Measurements from ENCODE around the gene COL9A3. TPM values are rescaled to one million over a fixed set of nuclear protein-coding genes. Genes with fewer than 3 reads are reported as not detected.
"Not testable (repeated sequence)": the region's sequence is repeated elsewhere in the genome, so short reads cannot be mapped to it uniquely, and the experiment has no call there.

COL9A3 gene
- total RNA-seq, 1 donor from 2014 or later = 1.8 TPM

DNA sequence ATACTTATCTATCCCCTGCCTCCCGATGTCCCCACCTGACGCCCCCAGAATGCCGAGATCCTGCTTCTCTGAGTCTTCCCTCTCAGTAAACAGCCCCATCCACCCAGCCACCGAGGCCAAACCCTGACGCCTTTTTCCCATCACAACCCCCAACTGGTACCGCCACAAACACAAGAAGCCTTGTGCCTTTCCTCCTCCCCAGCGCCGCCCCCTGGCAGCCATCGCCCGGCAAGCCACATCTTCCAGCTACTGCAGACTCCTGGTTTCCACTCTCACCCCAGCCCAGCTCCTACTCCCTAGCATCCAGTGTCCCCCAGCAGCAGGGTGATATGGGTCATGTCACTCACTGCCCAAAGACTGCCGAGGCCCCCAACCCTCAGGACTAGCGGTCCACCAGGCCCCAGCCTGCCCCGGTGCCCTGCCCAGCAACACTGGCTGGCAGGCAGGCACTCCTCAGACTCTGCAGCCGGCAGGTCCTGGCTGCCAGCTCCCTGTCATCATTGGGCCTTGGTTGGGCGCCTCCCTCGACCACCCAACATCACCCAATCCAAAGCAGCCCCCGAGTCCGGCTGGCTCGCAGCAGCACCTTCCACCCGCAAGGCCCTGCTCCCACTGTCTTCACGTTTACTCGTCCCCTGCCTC is 33.6 kb downstream of the COL9A3 start:
- Mint-ChIP-seq H3K27me3 (ENCODE audit: unreplicated experiment) (peaks cover 7% of the 10 kb centered on the region), H3K36me3 (ENCODE audit: low read depth, unreplicated experiment) (peaks cover 21% of the 10 kb centered on the region), H3K9me3 (ENCODE audit: unreplicated experiment) (no peaks in the 10 kb centered on the region), H3K4me3 (ENCODE audit: unreplicated experiment) (peak overlapping the region; percentile 4), H3K4me1 (ENCODE audit: unreplicated experiment) (no peaks in the 10 kb centered on the region), H3K27ac (ENCODE audit: unreplicated experiment) (peak overlapping the region; percentile 45)
- DNase-seq (ENCODE audit: low spot score) = no peak
- no peak for TF ChIP-seq CTCF (IDR thresholded peaks at IDR 0.05; ENCODE audit: unreplicated experiment)

DNA sequence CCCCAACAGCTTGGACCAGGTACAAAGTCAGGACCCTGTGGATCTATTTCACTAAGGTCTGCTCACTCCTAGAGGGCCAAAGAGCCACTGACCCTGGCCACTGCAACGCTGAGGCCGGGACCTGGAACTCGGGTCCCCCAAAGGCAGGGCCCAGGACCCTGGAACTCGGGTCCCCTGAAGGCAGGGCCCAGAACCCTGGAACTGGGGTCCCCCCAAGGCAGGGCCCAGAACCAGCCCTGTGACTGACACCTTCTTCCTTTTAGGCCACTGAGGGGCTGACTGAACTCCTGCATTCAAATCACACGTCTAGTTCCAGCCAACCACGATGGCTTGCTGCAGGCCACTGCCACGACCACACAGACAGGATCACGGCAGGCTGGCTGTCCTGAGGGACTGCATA is 35.3 kb downstream of the COL9A3 start:
- no peak overlapping the region for H3K27ac Mint-ChIP-seq (ENCODE audit: unreplicated experiment)

GRCh38 chr20:62852841-62853240 is 36.0 kb downstream of the COL9A3 start:
- peak overlapping the region; percentile 17 for H3K4me3 Mint-ChIP-seq (ENCODE audit: unreplicated experiment)
- peaks cover 11% of the 10 kb centered on the region for H3K4me1 Mint-ChIP-seq (ENCODE audit: unreplicated experiment)
- H3K9me3 Mint-ChIP-seq (ENCODE audit: unreplicated experiment) = peaks cover 3% of the 10 kb centered on the region
- DNase-seq (ENCODE audit: low spot score) = no peak
- peaks cover 15% of the 10 kb centered on the region for H3K27me3 Mint-ChIP-seq (ENCODE audit: unreplicated experiment)
- TF ChIP-seq CTCF (IDR thresholded peaks at IDR 0.05; ENCODE audit: unreplicated experiment) = no peak
- H3K27ac Mint-ChIP-seq (ENCODE audit: unreplicated experiment) = no peak overlapping the region
- H3K36me3 Mint-ChIP-seq (ENCODE audit: low read depth, unreplicated experiment) = peaks cover 25% of the 10 kb centered on the region

More for the DNA sequence above, 35.3 kb downstream of the COL9A3 start:
- Mint-ChIP-seq H3K9me3 (ENCODE audit: unreplicated experiment) (peaks cover under 1% of the 10 kb centered on the region), H3K27me3 (ENCODE audit: unreplicated experiment) (peaks cover 11% of the 10 kb centered on the region), H3K4me1 (ENCODE audit: unreplicated experiment) (peaks cover 5% of the 10 kb centered on the region), H3K4me3 (ENCODE audit: unreplicated experiment) (no peak overlapping the region), H3K36me3 (ENCODE audit: low read depth, unreplicated experiment) (peaks cover 19% of the 10 kb centered on the region)
- TF ChIP-seq CTCF (IDR thresholded peaks at IDR 0.05; ENCODE audit: unreplicated experiment) = no peak
- DNase-seq (ENCODE audit: low spot score) = no peak

- Mint-ChIP-seq H3K36me3 (ENCODE audit: low read depth, unreplicated experiment) (peaks cover 28% of the 10 kb centered on the region), H3K4me1 (ENCODE audit: unreplicated experiment) (peaks cover 15% of the 10 kb centered on the region), H3K27me3 (ENCODE audit: unreplicated experiment) (peaks cover 16% of the 10 kb centered on the region)
- not testable (repeated sequence) for H3K4me3 Mint-ChIP-seq (ENCODE audit: unreplicated experiment); H3K27ac Mint-ChIP-seq (ENCODE audit: unreplicated experiment); H3K9me3 Mint-ChIP-seq (ENCODE audit: unreplicated experiment); DNase-seq (ENCODE audit: low spot score)
Observed at GRCh38 chr20:62853304-62853703, 36.5 kb downstream of the COL9A3 start.

GRCh38 chr20:62854121-62854520 is 37.3 kb downstream of the COL9A3 start:
- Mint-ChIP-seq H3K27me3 (ENCODE audit: unreplicated experiment) (peaks cover 17% of the 10 kb centered on the region), H3K4me1 (ENCODE audit: unreplicated experiment) (peaks cover 20% of the 10 kb centered on the region), H3K27ac (ENCODE audit: unreplicated experiment) (no peak overlapping the region), H3K36me3 (ENCODE audit: low read depth, unreplicated experiment) (peaks cover 28% of the 10 kb centered on the region), H3K4me3 (ENCODE audit: unreplicated experiment) (peak overlapping the region; percentile 6), H3K9me3 (ENCODE audit: unreplicated experiment) (peaks cover 3% of the 10 kb centered on the region)
- no peak for TF ChIP-seq CTCF (IDR thresholded peaks at IDR 0.05; ENCODE audit: unreplicated experiment)
- no peak for DNase-seq (ENCODE audit: low spot score)

Measured in endothelial cell (in vitro differentiated cells).